ENCODE measurements around the gene PLPP7. TPM values are rescaled to one million over a fixed set of nuclear protein-coding genes. Genes with fewer than 3 reads are reported as not detected.
A peak's percentile ranks its signal among the peaks of the same experiment; 100 is the strongest.

The PLPP7 gene
- total and polyA plus RNA-seq, 7 donors = 19.4 to 156 (median 90.5) TPM

DNA sequence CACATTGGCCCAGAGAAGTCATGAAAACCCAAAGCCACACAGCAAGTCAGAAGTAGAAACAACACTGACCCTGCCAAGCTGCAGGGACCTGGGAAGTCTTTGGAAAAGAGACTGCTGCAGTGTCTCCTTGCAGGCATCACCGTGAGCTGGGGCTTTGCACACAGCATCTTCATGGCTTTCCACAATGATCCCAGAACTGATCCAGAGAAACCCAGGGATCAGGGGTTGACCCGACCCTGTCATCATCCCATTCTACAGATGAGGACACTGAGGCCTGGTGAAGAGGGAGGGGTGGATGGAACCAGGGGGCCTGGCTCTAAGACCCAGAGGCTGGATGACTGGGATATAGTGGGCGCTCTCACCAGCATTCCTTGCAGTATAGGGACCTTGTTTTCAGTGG, 8.9 kb upstream of the PLPP7 start:
- Histone ChIP-seq H3K9me3 (no peaks in the 10 kb centered on the region), H3K4me1 (peaks cover 24% of the 10 kb centered on the region), H3K27ac (no peak overlapping the region), H3K36me3 (ENCODE audit: insufficient read depth in 1 of 2, low read depth in 1 of 2) (no peaks in the 10 kb centered on the region), H3K27me3 (ENCODE audit: insufficient read depth in 3 of 3, low read length in 2 of 3) (no peaks in the 10 kb centered on the region), H3K4me3 (no peak overlapping the region)
- ATAC-seq (no peak), DNase-seq (no peak)
- 78 to 90% (median 80%) methylated on average over 3 of the region's 3 CpGs for WGBS, 3 donors
- TF ChIP-seq, protein P1, sequence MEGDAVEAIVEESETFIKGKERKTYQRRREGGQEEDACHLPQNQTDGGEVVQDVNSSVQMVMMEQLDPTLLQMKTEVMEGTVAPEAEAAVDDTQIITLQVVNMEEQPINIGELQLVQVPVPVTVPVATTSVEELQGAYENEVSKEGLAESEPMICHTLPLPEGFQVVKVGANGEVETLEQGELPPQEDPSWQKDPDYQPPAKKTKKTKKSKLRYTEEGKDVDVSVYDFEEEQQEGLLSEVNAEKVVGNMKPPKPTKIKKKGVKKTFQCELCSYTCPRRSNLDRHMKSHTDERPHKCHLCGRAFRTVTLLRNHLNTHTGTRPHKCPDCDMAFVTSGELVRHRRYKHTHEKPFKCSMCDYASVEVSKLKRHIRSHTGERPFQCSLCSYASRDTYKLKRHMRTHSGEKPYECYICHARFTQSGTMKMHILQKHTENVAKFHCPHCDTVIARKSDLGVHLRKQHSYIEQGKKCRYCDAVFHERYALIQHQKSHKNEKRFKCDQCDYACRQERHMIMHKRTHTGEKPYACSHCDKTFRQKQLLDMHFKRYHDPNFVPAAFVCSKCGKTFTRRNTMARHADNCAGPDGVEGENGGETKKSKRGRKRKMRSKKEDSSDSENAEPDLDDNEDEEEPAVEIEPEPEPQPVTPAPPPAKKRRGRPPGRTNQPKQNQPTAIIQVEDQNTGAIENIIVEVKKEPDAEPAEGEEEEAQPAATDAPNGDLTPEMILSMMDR (IDR thresholded peaks at IDR 0.05) = no peak
- intact Hi-C loops (cut with DNase I) = no loop called here

- intact Hi-C loops (cut with DNase I) = no loop called here
- WGBS, 3 donors = 61 to 79% (median 65%) methylated on average over 17 of the region's 17 CpGs
- TF ChIP-seq, protein P1 (IDR thresholded peaks at IDR 0.05) = no peak
- H3K9me3 ChIP-seq = no peaks in the 10 kb centered on the region
- DNase-seq (peak in 1 of 2 donors; percentile 52), ATAC-seq (no peak)
- no peaks in the 10 kb centered on the region for H3K27me3 ChIP-seq (ENCODE audit: insufficient read depth in 3 of 3, low read length in 2 of 3)
- no peak overlapping the region for H3K4me3 ChIP-seq
- H3K4me1 ChIP-seq = peaks cover 19% of the 10 kb centered on the region
- no peaks in the 10 kb centered on the region for H3K36me3 ChIP-seq (ENCODE audit: insufficient read depth in 1 of 2, low read depth in 1 of 2)
- H3K27ac ChIP-seq = peak overlapping the region; percentile 32
These were observed 8.2 kb upstream of the PLPP7 start for GRCh38 chr9:131281119-131281965.

- no peak for DNase-seq
- H3K4me1 ChIP-seq = peaks cover 21% of the 10 kb centered on the region
- TF ChIP-seq, protein P1 (IDR thresholded peaks at IDR 0.05) = no peak
- peak overlapping the region; percentile 62 for H3K4me3 ChIP-seq
- H3K36me3 ChIP-seq (ENCODE audit: insufficient read depth in 1 of 2, low read depth in 1 of 2) = no peaks in the 10 kb centered on the region
- intact Hi-C loops (cut with DNase I) = no loop called here
- peak in 2 of 4 donors; percentile 0 to 3 for ATAC-seq
- H3K9me3 ChIP-seq = no peaks in the 10 kb centered on the region
- WGBS, 3 donors = 57 to 79% (median 68%) methylated on average over 3 to 4 of the region's 4 CpGs
- H3K27me3 ChIP-seq (ENCODE audit: insufficient read depth in 3 of 3, low read length in 2 of 3) = no peaks in the 10 kb centered on the region
- peak overlapping the region; percentile 87 for H3K27ac ChIP-seq
These were observed 7.3 kb upstream of the PLPP7 start for GRCh38 chr9:131282175-131282574.

DNA sequence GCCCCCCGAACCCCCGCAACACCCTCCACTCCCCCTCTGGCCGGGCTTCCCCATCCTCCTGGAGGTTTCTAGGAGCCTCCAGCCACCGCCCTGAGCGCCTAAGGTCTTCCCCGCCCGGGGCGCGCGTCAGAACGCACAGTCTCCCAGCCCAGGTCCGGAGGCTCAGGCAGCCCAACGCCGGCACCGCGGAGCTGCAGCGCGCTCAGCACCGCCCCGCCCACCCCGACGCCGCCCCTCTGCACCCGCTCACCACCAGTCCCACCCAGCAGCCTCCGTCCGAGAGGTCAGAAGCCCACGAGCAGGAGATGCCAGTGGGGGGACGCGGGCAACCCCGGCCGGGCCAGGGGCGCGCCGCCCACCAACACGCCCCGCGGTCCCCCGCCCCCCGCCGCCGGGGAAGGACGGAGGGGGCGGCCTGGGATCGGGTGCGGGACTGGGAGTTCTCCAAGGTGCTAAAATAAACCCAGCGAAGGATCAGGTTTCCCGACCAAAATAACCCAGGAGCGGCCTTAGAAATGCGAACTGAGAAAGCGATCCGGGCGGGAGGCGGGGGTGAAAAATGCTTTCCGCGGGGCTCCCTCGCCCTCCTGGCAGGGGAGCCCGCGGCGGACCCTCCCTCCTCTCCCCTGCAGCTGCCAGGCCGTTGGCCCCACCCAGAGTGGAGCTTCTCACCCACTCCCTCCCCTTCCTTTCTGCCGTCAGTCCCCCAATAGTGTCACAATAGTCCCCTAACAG, 6.7 kb upstream of the PLPP7 start:
- WGBS, 3 donors = 0 to 2% (median 2%) methylated on average over 42 to 61 of the region's 61 CpGs
- peak overlapping the region; percentile 87 for H3K27ac ChIP-seq
- ATAC-seq (peak; percentile 72 to 81 (median 76)), DNase-seq (peak; percentile 59 to 85)
- H3K27me3 ChIP-seq (ENCODE audit: insufficient read depth in 3 of 3, low read length in 2 of 3) = no peaks in the 10 kb centered on the region
- TF ChIP-seq, protein P1 (IDR thresholded peaks at IDR 0.05) = no peak
- intact Hi-C loops (cut with DNase I) = no loop called here
- H3K4me3 ChIP-seq = peak overlapping the region; percentile 62
- peaks cover 28% of the 10 kb centered on the region for H3K4me1 ChIP-seq
- H3K36me3 ChIP-seq (ENCODE audit: insufficient read depth in 1 of 2, low read depth in 1 of 2) = no peaks in the 10 kb centered on the region
- H3K9me3 ChIP-seq = no peaks in the 10 kb centered on the region
